Ascending aorta (tissue), 2 donors: ENCODE data around the gene CHRNB1. TPM values are rescaled to one million over a fixed set of nuclear protein-coding genes. Genes with fewer than 3 reads are reported as not detected.

Experiments used
- DNase-seq, 2 donors: peaks; one replicate each; pipeline ENCODE4 v3.0.0-alpha.2; 2019; ENCODE audit warnings: low spot score in 2 of 2
- H3K27ac ChIP-seq, 2 donors: fragments of 200-600 bp; sonication (generic); one replicate each; pipeline ENCODE4 v1.5.1; 2016 to 2017; ENCODE audit warnings: mild to moderate bottlenecking in 1 of 2
- H3K27me3 ChIP-seq: fragments of 200-600 bp; sonication (generic); one replicate; pipeline ENCODE4 v1.5.1; 2017
- H3K36me3 ChIP-seq, 2 donors: fragments of 200-600 bp; sonication (generic); one replicate each; pipeline ENCODE4 v1.5.1; 2016
- H3K4me1 ChIP-seq, 2 donors: fragments of 200-600 bp; sonication (generic); one replicate each; pipeline ENCODE4 v1.5.1; 2016 to 2017; ENCODE audit warnings: mild to moderate bottlenecking in 1 of 2
- H3K4me3 ChIP-seq, 2 donors: fragments of 200-600 bp; sonication (generic); one replicate each; pipeline ENCODE4 v1.5.1; 2016 to 2017; ENCODE audit warnings: mild to moderate bottlenecking in 1 of 2
- H3K9me3 ChIP-seq, 2 donors: fragments of 200-600 bp; sonication (generic); one replicate each; pipeline ENCODE4 v1.5.1; 2016
- intact Hi-C: fragments of 100-400 bp; cut with DNase I; formaldehyde crosslinking; loops from one replicate; pipeline ENCODE4 v1.15.1; 2023
- total RNA-seq: library from RNA; depleted of rRNA; stranded (reverse); fragments of >200 nt; gene quantifications from one replicate; pipeline ENCODE4 v1.1.0, GENCODE V29; 2016
- TF ChIP-seq, protein P1 (sequence below), 3 experiments: fragments of 200-600 bp in 2 of 3; fragments of 450-650 bp in 1 of 3; sonication (generic) in 2 of 3; IDR thresholded peaks; one replicate each; pipeline ENCODE4 v1.5.1; 2016 to 2019; ENCODE audit warnings: antibody characterized with exemption in 3 of 3, mild to moderate bottlenecking in 1 of 3, moderate library complexity in 1 of 3

The CHRNB1 gene
- total RNA-seq, 1 donor from 2014 or later, result 5.0 TPM

DNA sequence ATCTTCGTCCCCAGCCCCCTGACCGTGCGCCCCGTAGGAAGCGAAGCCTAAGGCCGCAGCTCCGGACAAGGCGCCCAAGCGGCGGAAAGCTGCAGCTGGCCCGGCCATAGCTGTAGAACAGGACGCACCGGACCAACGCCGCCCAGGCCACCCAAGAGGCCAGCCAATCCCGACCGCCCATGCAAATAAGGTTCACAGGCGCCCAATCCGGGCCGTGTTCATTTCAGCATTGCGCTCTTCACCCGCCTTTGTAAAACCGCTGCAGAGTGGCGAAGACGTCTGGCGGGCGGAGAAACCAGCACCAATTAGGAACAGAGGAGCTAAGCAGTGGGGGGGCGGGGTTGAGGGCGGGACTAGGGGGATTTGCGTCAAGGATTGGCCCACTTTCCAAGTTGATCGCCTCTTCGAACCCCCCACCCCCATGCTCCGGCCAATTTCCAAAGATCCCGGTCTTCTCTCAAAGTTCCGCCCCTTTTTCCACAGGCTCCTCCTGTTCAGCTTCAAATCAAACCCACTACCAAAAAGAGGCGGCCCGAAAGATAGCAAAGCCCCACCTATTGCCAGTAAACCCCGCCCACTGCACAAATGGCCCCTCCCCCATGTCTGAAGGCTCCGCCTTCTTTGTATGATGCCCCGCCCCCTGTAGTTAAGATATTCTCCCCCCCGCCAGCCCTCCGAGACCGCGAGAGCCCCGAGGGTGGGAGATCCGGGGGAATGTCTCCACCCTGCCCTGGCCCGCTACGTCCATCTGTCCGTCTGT, 40.7 kb upstream of the CHRNB1 start, which contains the start of gene TMEM256:
Gene TMEM256 (minus strand): TSS at position 121 of the 760 bp plus-strand sequence. CDS start 13 bp downstream, at position 108.
- Histone ChIP-seq H3K4me1 (peaks cover 0 to 22% of the 10 kb centered on the region in 2 donors), H3K27ac (peak within 1 kb of the TSS; percentile 89 to 92), H3K9me3 (no peaks in the 10 kb centered on the region), H3K36me3 (peaks cover 0 to under 1% of the 10 kb centered on the region in 2 donors), H3K27me3 (no peaks in the 10 kb centered on the region), H3K4me3 (peak within 1 kb of the TSS; percentile 69 to 85)
- TF ChIP-seq, protein P1, sequence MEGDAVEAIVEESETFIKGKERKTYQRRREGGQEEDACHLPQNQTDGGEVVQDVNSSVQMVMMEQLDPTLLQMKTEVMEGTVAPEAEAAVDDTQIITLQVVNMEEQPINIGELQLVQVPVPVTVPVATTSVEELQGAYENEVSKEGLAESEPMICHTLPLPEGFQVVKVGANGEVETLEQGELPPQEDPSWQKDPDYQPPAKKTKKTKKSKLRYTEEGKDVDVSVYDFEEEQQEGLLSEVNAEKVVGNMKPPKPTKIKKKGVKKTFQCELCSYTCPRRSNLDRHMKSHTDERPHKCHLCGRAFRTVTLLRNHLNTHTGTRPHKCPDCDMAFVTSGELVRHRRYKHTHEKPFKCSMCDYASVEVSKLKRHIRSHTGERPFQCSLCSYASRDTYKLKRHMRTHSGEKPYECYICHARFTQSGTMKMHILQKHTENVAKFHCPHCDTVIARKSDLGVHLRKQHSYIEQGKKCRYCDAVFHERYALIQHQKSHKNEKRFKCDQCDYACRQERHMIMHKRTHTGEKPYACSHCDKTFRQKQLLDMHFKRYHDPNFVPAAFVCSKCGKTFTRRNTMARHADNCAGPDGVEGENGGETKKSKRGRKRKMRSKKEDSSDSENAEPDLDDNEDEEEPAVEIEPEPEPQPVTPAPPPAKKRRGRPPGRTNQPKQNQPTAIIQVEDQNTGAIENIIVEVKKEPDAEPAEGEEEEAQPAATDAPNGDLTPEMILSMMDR (IDR thresholded peaks at IDR 0.05), result peak in 2 of 3 experiments; percentile 5 to 25
- intact Hi-C loops, result loop anchor here (1.0 to 10.0 kb wide), 7 partner anchors 10 to 281 kb away; partner anchors contain the start of genes PLSCR3, POLR2A, SENP3 and TMEM102
- DNase-seq, result peak; percentile 97 to 100

DNA sequence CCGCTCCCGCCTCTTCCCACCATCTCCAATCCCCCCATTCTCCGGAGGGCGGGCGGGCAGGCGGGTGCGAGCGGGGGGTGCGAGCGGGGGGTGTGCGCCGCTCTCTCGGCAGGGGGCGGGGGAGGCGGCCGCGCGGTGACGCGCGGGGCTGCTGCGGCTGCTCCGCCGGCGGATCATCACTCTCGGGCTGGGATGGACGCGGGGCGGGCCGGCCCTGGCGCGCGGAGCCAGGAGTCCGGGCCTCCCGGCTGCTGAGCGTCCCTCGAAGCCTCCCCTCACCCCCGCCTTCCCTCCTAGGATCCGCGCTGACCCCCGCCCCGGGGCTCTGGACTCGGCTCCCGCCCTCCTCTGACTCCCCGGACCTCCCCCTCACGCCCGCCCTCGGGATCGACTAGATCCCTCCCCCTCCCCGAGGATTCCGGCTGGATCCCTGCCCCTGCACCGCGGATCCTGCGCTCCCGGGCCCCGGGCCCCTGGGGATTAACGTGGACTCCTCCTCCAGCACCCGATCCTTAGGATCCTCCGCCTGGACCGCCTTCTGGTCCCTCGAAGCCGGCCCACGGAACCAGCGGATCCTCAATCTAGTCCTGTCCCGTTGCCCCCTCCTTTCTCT, 40.0 kb upstream of the CHRNB1 start:
- peak in 1 of 2 donors; percentile 86 for DNase-seq
- Histone ChIP-seq H3K9me3 (no peaks in the 10 kb centered on the region), H3K36me3 (peaks cover 0 to 7% of the 10 kb centered on the region in 2 donors), H3K4me3 (peak overlapping the region; percentile 67 to 85), H3K4me1 (peaks cover 0 to 22% of the 10 kb centered on the region in 2 donors), H3K27ac (peak overlapping the region; percentile 89 to 92), H3K27me3 (no peaks in the 10 kb centered on the region)
- intact Hi-C loops, result loop anchor here (1.0 to 10.0 kb wide), 6 partner anchors 11 to 280 kb away; partner anchors contain the start of genes PLSCR3, POLR2A, SENP3 and TMEM102
- TF ChIP-seq, protein P1 (IDR thresholded peaks at IDR 0.05), result no peak

DNA sequence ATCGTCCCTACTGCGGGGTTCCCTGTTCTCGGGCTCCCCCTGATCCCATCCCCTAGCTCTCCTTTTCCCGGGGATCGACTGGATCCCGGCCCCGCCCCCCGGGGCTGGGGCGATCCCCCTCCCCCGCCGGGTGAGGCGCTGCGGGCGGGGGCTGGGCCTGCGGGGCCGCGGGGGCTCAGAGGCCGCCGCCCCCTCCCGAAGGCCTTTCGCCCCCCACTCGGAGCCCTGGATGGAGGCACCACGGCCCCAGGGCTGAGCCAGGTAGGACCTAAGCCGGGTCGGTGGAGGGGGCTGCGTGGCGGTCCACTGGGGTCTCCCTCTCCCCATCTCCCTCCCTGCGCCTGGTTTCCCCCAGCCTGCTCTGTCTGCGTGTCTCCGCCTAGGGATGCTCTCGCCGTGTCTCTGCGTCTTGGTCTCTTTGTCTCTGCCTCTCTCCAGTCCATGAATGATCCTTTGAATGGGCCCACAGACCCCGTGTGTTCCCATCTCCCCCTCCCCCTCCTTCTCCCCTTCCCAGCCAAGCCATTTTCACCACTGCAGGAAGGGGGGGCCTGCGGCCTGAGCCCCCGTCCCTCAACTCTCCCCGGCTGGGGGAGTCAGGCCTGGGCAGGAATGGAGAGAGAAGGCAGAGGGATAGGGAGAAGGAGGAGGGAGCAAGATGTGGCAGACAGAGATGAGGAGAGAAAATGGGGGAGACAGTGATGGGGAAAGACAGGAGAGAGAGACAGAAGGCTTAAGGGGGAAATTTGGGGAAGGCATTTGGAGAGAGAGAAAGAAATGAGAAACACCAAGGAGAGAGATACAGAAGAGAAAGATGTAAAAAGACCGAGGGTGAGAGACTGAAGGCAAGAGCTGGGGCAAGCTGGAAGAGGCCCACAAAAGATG, 39.3 kb upstream of the CHRNB1 start:
- Histone ChIP-seq H3K27me3 (no peaks in the 10 kb centered on the region), H3K4me3 (peak overlapping the region; percentile 67 to 85), H3K27ac (peak overlapping the region; percentile 89 to 92), H3K36me3 (peaks cover 0 to 7% of the 10 kb centered on the region in 2 donors), H3K9me3 (no peaks in the 10 kb centered on the region), H3K4me1 (peaks cover 0 to 22% of the 10 kb centered on the region in 2 donors)
- DNase-seq, result no peak
- intact Hi-C loops, result loop anchor here (2.0 to 10.0 kb wide), 2 partner anchors 155 to 279 kb away; partner anchors contain the start of genes SENP3, TP53 and WRAP53
- TF ChIP-seq, protein P1 (IDR thresholded peaks at IDR 0.05), result no peak

DNA sequence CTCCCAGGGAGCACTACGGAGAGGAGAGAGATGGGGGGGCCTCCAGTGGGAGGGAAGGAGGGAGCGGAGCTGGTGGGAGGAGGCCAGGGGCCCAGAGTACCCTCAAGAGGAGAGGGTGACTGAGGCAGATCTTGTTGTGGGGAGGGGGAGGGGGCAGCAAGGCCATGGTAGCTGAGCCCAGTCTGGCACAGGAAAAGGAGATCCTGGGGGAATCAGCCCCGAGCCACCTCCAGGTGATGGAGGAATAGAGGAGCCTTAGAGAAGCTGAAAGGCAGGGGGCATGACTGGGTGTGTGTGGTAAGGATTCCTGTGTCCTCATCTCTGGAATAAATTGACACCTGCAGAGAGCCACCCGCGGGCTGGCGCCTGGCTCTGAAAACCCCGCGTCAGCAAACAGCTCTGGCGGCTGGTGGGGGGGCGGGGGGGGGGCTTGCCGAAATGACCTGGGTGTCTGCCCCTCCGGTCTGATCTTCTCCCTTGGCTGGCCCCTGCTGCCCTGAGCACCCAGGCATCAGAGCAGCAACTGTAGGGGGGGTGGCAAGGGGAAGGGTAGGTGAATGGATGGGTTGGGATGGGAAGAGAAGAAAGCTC, 38.5 kb upstream of the CHRNB1 start:
- TF ChIP-seq, protein P1 (IDR thresholded peaks at IDR 0.05), result no peak
- H3K36me3 ChIP-seq, result peaks cover 0 to 7% of the 10 kb centered on the region in 2 donors
- H3K4me3 ChIP-seq, result peak overlapping the region in 1 of 2 donors; percentile 85
- H3K27ac ChIP-seq, result peak overlapping the region; percentile 89 to 92
- no peaks in the 10 kb centered on the region for H3K9me3 ChIP-seq
- no peak for DNase-seq
- intact Hi-C loops, result loop anchor here (10.0 kb wide), 1 partner anchor 278 kb away; the partner anchor contains the start of genes TP53 and WRAP53
- H3K27me3 ChIP-seq, result no peaks in the 10 kb centered on the region
- peaks cover 0 to 22% of the 10 kb centered on the region in 2 donors for H3K4me1 ChIP-seq
